HepG2 (cell line): ENCODE results near the gene IQGAP3.

ENCODE experiments used
- JUND ChIP-seq: sonication (generic); formaldehyde crosslinking; IDR thresholded peaks from 2 replicates; pipeline ENCODE4 v1.8.0; 2022; ENCODE audit warnings: mild to moderate bottlenecking, missing genetic modification reagents
- MBNL3 ChIP-seq: fragments of 250-450 bp; sonication (Bioruptor Pico); conservative IDR thresholded peaks from 2 replicates; pipeline ENCODE4 v1.8.0; 2022; ENCODE audit warnings: mild to moderate bottlenecking, inconsistent platforms
- PRPF4 ChIP-seq: fragments of 200-400 bp; formaldehyde crosslinking; IDR thresholded peaks from 2 replicates; pipeline ENCODE4 v1.6.1; 2016; ENCODE audit warnings: low read length, low read depth; ENCODE audit not compliant: poor library complexity, severe bottlenecking
- RAD21 ChIP-seq: fragments of 450-650 bp; formaldehyde crosslinking; IDR thresholded peaks from 2 replicates; pipeline ENCODE4 v1.5.0; 2020; ENCODE audit warnings: mild to moderate bottlenecking
- TCF7 ChIP-seq: sonication (generic); IDR thresholded peaks from 2 replicates; pipeline ENCODE4 v1.6.1; 2016; ENCODE audit warnings: antibody characterized with exemption, low read depth
- ZNF335 ChIP-seq: sonication (generic); formaldehyde crosslinking; IDR thresholded peaks from 2 replicates; pipeline ENCODE4 v1.4.0; 2020; ENCODE audit warnings: missing genetic modification reagents
- TF ChIP-seq, protein P1 (sequence below): sonication (generic); formaldehyde crosslinking; IDR thresholded peaks from 2 replicates; pipeline ENCODE4 v1.8.0; 2022; ENCODE audit warnings: mild to moderate bottlenecking, missing genetic modification reagents; ENCODE audit not compliant: insufficient replicate concordance
- TF ChIP-seq, protein P2 (sequence below): IDR thresholded peaks from 2 replicates; pipeline ENCODE4 v1.6.1; 2016; ENCODE audit warnings: mild to moderate bottlenecking, missing biosample characterization, missing genetic modification reagents

DNA sequence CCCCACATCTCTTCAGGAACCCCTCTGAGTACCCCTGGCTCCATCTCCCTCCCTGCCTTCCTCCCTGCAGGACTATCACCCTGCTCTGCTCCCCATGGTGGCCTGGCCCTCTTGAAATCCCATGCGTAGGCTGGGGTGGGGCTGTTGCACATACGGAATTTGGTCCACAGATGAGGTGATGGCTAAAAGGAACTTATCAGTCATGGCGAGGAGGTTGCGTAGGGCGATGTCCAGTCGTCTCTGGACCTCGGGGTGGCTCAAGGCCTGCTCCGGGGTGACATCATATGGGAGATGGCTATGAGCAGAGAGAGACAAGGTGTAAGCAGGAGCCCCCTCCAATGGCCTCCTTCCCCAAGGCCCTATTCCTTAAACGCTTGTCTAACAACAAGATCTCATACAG, 35.3 kb downstream of the IQGAP3 start:
- TF ChIP-seq RAD21 (CRISPR knock-in tag) (no peak), PRPF4 (no peak), TCF7 (no peak), ZNF335 (CRISPR knock-in tag) (no peak), JUND (CRISPR knock-in tag) (no peak), MBNL3 (CRISPR knock-in tag) (no peak)
- TF ChIP-seq, protein P1, sequence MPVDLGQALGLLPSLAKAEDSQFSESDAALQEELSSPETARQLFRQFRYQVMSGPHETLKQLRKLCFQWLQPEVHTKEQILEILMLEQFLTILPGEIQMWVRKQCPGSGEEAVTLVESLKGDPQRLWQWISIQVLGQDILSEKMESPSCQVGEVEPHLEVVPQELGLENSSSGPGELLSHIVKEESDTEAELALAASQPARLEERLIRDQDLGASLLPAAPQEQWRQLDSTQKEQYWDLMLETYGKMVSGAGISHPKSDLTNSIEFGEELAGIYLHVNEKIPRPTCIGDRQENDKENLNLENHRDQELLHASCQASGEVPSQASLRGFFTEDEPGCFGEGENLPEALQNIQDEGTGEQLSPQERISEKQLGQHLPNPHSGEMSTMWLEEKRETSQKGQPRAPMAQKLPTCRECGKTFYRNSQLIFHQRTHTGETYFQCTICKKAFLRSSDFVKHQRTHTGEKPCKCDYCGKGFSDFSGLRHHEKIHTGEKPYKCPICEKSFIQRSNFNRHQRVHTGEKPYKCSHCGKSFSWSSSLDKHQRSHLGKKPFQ (CRISPR knock-in tag) = no peak
- TF ChIP-seq, protein P2, sequence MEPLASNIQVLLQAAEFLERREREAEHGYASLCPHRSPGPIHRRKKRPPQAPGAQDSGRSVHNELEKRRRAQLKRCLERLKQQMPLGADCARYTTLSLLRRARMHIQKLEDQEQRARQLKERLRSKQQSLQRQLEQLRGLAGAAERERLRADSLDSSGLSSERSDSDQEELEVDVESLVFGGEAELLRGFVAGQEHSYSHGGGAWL (CRISPR knock-in tag) = no peak
